Calu3 (cell line): Measurements from ENCODE around the gene FAM50B. TPM values are rescaled to one million over a fixed set of nuclear protein-coding genes. Genes with fewer than 3 reads are reported as not detected.

ENCODE experiments used
- BruUV-seq: library from RNA; stranded (reverse); fragments of 400-500 nt; replicated peaks from 2 replicates; lab custom pipeline; 2021; lab: Mats Ljungman, UMichigan
- CTCF ChIA-PET: fragments of 300-600 bp; sonication (Branson Sonifier 250); formaldehyde crosslinking; loops from one replicate; lab custom pipeline; 2022; ENCODE audit warnings: antibody characterized with exemption; lab: Charles Lee
- DNase-seq: peaks from one replicate; pipeline ENCODE4 v3.0.0; 2022
- H3K27ac Mint-ChIP-seq: one replicate; pipeline ENCODE4 v1.8.0; 2022; ENCODE audit warnings: mixed read lengths; ENCODE audit not compliant: unreplicated experiment
- H3K27me3 Mint-ChIP-seq: one replicate; pipeline ENCODE4 v1.8.0; 2022; ENCODE audit warnings: mixed read lengths; ENCODE audit not compliant: unreplicated experiment
- H3K36me3 Mint-ChIP-seq: one replicate; pipeline ENCODE4 v1.8.0; 2022; ENCODE audit warnings: mild to moderate bottlenecking, moderate library complexity, mixed read lengths; ENCODE audit not compliant: insufficient read depth, unreplicated experiment
- H3K4me1 Mint-ChIP-seq: one replicate; pipeline ENCODE4 v1.8.0; 2022; ENCODE audit warnings: mild to moderate bottlenecking, low read depth, mixed read lengths; ENCODE audit not compliant: unreplicated experiment
- H3K4me3 Mint-ChIP-seq: one replicate; pipeline ENCODE4 v1.8.0; 2022; ENCODE audit warnings: mild to moderate bottlenecking, low read depth, moderate library complexity, mixed read lengths; ENCODE audit not compliant: unreplicated experiment
- H3K9me3 Mint-ChIP-seq: one replicate; pipeline ENCODE4 v1.8.0; 2022; ENCODE audit warnings: low read depth, mixed read lengths; ENCODE audit not compliant: unreplicated experiment
- intact Hi-C: fragments of 100-400 bp; cut with micrococcal nuclease; formaldehyde crosslinking; loops from one replicate; pipeline ENCODE4 v1.10.0; 2022; ENCODE audit not compliant: unreplicated experiment
- total RNA-seq: library from RNA; stranded (reverse); gene quantifications from 2 replicates; pipeline ENCODE4 v1.2.3, GENCODE V29; 2022
- TF ChIP-seq, protein P1 (sequence below): fragments of 200-600 bp; IDR thresholded peaks from one replicate; pipeline ENCODE4 v1.8.0; 2022; ENCODE audit warnings: antibody characterized with exemption; ENCODE audit not compliant: unreplicated experiment

Gene FAM50B
- total RNA-seq, 1 experiment from 2014 or later: 5.8 TPM

DNA sequence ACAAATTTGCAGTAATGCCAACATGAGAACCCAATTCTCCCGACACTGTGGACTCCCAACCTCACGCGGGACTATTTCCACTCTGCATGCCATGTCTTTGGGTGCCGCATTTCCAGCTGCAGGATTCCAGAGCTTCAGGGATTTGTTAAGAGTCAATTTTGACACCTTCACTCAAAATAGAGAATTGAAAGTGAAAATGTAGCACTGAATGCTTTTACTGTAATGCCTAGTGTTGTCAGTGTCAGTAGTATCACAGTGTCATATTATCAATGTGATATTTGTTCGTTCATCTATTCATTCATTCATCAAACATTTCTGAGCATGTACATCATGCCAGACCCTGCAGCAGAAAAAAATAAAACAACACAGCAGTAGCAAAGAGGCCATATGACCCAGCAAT is 13.4 kb upstream of the FAM50B start:
- TF ChIP-seq, protein P1, sequence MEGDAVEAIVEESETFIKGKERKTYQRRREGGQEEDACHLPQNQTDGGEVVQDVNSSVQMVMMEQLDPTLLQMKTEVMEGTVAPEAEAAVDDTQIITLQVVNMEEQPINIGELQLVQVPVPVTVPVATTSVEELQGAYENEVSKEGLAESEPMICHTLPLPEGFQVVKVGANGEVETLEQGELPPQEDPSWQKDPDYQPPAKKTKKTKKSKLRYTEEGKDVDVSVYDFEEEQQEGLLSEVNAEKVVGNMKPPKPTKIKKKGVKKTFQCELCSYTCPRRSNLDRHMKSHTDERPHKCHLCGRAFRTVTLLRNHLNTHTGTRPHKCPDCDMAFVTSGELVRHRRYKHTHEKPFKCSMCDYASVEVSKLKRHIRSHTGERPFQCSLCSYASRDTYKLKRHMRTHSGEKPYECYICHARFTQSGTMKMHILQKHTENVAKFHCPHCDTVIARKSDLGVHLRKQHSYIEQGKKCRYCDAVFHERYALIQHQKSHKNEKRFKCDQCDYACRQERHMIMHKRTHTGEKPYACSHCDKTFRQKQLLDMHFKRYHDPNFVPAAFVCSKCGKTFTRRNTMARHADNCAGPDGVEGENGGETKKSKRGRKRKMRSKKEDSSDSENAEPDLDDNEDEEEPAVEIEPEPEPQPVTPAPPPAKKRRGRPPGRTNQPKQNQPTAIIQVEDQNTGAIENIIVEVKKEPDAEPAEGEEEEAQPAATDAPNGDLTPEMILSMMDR: no peak
- CTCF ChIA-PET: interaction anchor here (0.8 to 1.8 kb wide), 3 partner anchors 13 to 97 kb away, joined by 3 to 6 read pairs (median 3); no protein-coding TSS in a partner anchor
- intact Hi-C loops: loop anchor here (2.0 to 5.0 kb wide), 2 partner anchors 97 to 157 kb away; no protein-coding TSS in a partner anchor
- DNase-seq: no peak
- Mint-ChIP-seq H3K36me3 (no peaks in the 10 kb centered on the region), H3K4me1 (peaks cover 12% of the 10 kb centered on the region), H3K27ac (no peak overlapping the region), H3K9me3 (no peaks in the 10 kb centered on the region), H3K27me3 (no peaks in the 10 kb centered on the region), H3K4me3 (no peak overlapping the region)
- no TSS peak for BruUV-seq

DNA sequence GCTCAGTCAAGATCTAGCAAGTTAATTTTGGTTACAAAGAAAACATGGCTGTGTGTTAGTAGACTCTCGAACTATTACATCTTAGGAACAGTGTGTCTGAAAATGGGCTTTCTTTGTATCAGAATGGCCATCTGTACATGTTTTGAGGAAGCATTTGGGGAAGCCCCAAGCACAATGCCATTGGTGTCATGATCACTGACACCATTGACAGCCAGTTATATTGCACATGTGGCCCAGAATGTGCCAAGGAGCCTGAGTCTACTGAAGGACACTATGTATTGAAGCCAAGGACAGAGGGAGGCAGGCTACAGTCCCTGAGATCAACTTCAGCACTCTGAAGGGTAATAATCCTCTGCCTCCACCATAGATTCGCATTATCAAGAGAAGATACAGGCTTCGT is 12.6 kb upstream of the FAM50B start:
- no peaks in the 10 kb centered on the region for H3K9me3 Mint-ChIP-seq
- H3K36me3 Mint-ChIP-seq: no peaks in the 10 kb centered on the region
- intact Hi-C loops: loop anchor here (5.0 kb wide), 1 partner anchor 96 kb away; no protein-coding TSS in a partner anchor
- no TSS peak for BruUV-seq
- H3K4me1 Mint-ChIP-seq: peaks cover 11% of the 10 kb centered on the region
- TF ChIP-seq, protein P1: no peak
- H3K27me3 Mint-ChIP-seq: no peaks in the 10 kb centered on the region
- H3K4me3 Mint-ChIP-seq: no peak overlapping the region
- H3K27ac Mint-ChIP-seq: no peak overlapping the region
- DNase-seq: no peak
- CTCF ChIA-PET: no interaction called here

- Mint-ChIP-seq H3K9me3 (no peaks in the 10 kb centered on the region), H3K4me3 (no peak overlapping the region), H3K27me3 (no peaks in the 10 kb centered on the region), H3K4me1 (peaks cover 1% of the 10 kb centered on the region), H3K36me3 (no peaks in the 10 kb centered on the region), H3K27ac (no peak overlapping the region)
- intact Hi-C loops: loop anchor here (5.0 kb wide), 1 partner anchor 95 kb away; no protein-coding TSS in a partner anchor
- no TSS peak for BruUV-seq
- CTCF ChIA-PET: no interaction called here
- TF ChIP-seq, protein P1: no peak
- no peak for DNase-seq
Observed at GRCh38 chr6:3837781-3838180, 11.4 kb upstream of the FAM50B start.

GRCh38 chr6:3838992-3839867 is 9.9 kb upstream of the FAM50B start:
- intact Hi-C loops: loop anchor here (5.0 kb wide), 1 partner anchor 93 kb away; no protein-coding TSS in a partner anchor
- CTCF ChIA-PET: interaction anchor here (0.5 to 0.6 kb wide), 2 partner anchors 14 to 45 kb away, joined by 4 to 5 read pairs; no protein-coding TSS in a partner anchor

More at GRCh38 chr6:3838992-3839867, 9.9 kb upstream of the FAM50B start:
- DNase-seq: no peak
- H3K27ac Mint-ChIP-seq: no peak overlapping the region
- peaks cover 13% of the 10 kb centered on the region for H3K4me1 Mint-ChIP-seq
- BruUV-seq: no TSS peak
- no peaks in the 10 kb centered on the region for H3K9me3 Mint-ChIP-seq
- TF ChIP-seq, protein P1: no peak
- no peak overlapping the region for H3K4me3 Mint-ChIP-seq
- H3K27me3 Mint-ChIP-seq: no peaks in the 10 kb centered on the region
- H3K36me3 Mint-ChIP-seq: no peaks in the 10 kb centered on the region
